Measurements from ENCODE around the gene CBX5. TPM values are rescaled to one million over a fixed set of nuclear protein-coding genes. Genes with fewer than 3 reads are reported as not detected.

Gene CBX5
- total RNA-seq, 1 donor from 2014 or later = 288 TPM

DNA sequence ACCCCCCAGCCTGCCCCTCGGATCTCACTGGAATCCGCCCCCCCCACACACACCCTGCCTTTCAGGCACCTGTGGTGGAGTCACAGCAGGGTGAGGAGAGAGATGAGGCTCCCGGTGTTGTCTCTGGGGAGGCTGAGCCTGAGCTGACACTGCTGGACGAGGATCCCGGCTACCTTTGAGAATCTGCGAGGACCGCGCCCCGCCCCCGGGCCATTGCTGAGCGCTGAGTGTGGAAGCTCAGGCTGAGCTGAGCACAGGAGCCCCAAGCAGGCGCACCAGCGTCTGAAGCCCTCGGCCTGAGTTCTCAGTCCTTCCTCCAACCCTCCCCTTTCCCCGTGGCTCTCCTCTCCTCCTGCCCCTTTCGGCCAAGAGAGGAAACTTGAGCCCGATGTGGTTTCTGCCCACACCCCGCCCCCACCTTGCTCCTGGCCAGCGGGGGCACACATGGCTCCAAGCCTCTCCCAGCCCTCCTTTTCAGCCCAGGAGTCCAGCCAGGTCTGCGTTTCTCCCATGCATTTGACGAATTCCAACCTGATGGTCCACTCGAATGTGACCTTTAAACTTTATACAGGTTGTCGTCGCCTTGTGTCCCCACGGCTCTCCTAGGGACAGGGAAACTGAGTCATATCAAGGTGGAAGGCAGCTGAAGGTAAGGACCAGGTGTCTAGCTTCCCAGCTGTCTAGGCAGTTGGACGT lies 21.0 kb upstream of the CBX5 start, which contains the start of gene NFE2:
Gene NFE2 (minus strand): TSS at position 284 of the 696 bp plus-strand sequence. CDS start 5,767 bp downstream, outside the sequence.
- H3K9ac ChIP-seq = peak within 1 kb of the TSS; percentile 42
- DNase-seq (ENCODE audit: low spot score) = peak; percentile 94
- peak within 1 kb of the TSS; percentile 76 for H3K27ac Mint-ChIP-seq

DNA sequence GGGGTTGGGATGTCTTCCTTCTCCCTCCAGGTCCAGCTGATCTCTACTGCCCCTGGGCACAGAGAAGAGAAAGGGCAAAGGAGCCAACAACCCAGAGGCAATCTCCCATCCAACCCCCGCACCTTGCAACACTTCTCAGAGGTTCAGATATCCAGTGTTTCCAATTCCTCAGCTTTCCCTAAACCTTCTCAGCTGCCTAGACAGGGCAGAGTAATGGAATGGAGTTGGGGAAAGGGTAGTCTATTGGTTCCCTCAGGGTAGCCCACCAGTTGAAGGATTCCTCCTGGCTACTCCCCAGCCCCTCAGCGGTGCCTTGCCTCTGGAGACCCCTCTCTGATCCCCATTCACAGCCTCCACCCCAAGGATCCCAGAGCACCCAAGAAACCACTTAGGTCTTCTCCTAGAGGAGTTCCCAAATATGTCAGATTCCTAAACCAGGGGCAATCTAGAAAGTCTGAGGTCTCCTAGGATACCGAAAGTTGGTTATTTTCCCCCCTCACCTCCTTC lies 20.4 kb upstream of the CBX5 start:
- no peaks in the 10 kb centered on the region for H3K27me3 ChIP-seq
- H3K36me3 ChIP-seq = no peaks in the 10 kb centered on the region
- H3K9me3 ChIP-seq (ENCODE audit: low read depth) = no peaks in the 10 kb centered on the region
- peak overlapping the region; percentile 89 for H2AFZ ChIP-seq (replicated peaks)
- H3K9me3 Mint-ChIP-seq = no peaks in the 10 kb centered on the region
- no peak overlapping the region for H3K27ac ChIP-seq
- H3K4me3 Mint-ChIP-seq = peak overlapping the region; percentile 79
- H3K4me1 ChIP-seq = peaks cover 42% of the 10 kb centered on the region
- TF ChIP-seq EZH2 (IDR thresholded peaks at IDR 0.05) = no peak
- TF ChIP-seq, protein P1, sequence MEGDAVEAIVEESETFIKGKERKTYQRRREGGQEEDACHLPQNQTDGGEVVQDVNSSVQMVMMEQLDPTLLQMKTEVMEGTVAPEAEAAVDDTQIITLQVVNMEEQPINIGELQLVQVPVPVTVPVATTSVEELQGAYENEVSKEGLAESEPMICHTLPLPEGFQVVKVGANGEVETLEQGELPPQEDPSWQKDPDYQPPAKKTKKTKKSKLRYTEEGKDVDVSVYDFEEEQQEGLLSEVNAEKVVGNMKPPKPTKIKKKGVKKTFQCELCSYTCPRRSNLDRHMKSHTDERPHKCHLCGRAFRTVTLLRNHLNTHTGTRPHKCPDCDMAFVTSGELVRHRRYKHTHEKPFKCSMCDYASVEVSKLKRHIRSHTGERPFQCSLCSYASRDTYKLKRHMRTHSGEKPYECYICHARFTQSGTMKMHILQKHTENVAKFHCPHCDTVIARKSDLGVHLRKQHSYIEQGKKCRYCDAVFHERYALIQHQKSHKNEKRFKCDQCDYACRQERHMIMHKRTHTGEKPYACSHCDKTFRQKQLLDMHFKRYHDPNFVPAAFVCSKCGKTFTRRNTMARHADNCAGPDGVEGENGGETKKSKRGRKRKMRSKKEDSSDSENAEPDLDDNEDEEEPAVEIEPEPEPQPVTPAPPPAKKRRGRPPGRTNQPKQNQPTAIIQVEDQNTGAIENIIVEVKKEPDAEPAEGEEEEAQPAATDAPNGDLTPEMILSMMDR (IDR thresholded peaks at IDR 0.05) = no peak
- TF ChIP-seq EZH2phosphoT487 (IDR thresholded peaks at IDR 0.05) = no peak
- H3K27ac Mint-ChIP-seq = peak overlapping the region; percentile 76
- peaks cover 37% of the 10 kb centered on the region for H3K4me1 Mint-ChIP-seq
- no peak for DNase-seq (ENCODE audit: low spot score)
- H3K4me2 ChIP-seq = peak overlapping the region; percentile 80
- H3K79me2 ChIP-seq (ENCODE audit: low read depth) = peaks cover 5% of the 10 kb centered on the region
- peaks cover 11% of the 10 kb centered on the region for H3K27me3 Mint-ChIP-seq (ENCODE audit: insufficient read depth, low read depth)
- peaks cover 33% of the 10 kb centered on the region for H3F3A ChIP-seq (ENCODE audit: low read depth)
- H4K20me1 ChIP-seq (ENCODE audit: low read depth) = no peaks in the 10 kb centered on the region
- peak overlapping the region; percentile 42 for H3K9ac ChIP-seq
- no peaks in the 10 kb centered on the region for H3K36me3 Mint-ChIP-seq
- peak overlapping the region; percentile 40 for H3K4me3 ChIP-seq

More for the DNA sequence above, 21.0 kb upstream of the CBX5 start, which contains the start of gene NFE2:
- Mint-ChIP-seq H3K27me3 (ENCODE audit: insufficient read depth, low read depth) (peaks cover 11% of the 10 kb centered on the region), H3K9me3 (no peaks in the 10 kb centered on the region), H3K36me3 (no peaks in the 10 kb centered on the region), H3K4me1 (peaks cover 34% of the 10 kb centered on the region), H3K4me3 (peak within 1 kb of the TSS; percentile 79)
- no peaks in the 10 kb centered on the region for H3K36me3 ChIP-seq
- peak within 1 kb of the TSS; percentile 40 for H3K4me3 ChIP-seq
- H3K27ac ChIP-seq = peak within 1 kb of the TSS; percentile 74
- H4K20me1 ChIP-seq (ENCODE audit: low read depth) = no peaks in the 10 kb centered on the region
- H3K9me3 ChIP-seq (ENCODE audit: low read depth) = no peaks in the 10 kb centered on the region
- peaks cover 42% of the 10 kb centered on the region for H3K4me1 ChIP-seq
- H3F3A ChIP-seq (ENCODE audit: low read depth) = peaks cover 29% of the 10 kb centered on the region
- no peaks in the 10 kb centered on the region for H3K27me3 ChIP-seq
- TF ChIP-seq, protein P1 (IDR thresholded peaks at IDR 0.05) = no peak
- TF ChIP-seq EZH2phosphoT487 (IDR thresholded peaks at IDR 0.05) (no peak), EZH2 (IDR thresholded peaks at IDR 0.05) (no peak)
- peak within 1 kb of the TSS; percentile 89 for H2AFZ ChIP-seq (replicated peaks)
- peaks cover 5% of the 10 kb centered on the region for H3K79me2 ChIP-seq (ENCODE audit: low read depth)
- peak within 1 kb of the TSS; percentile 80 for H3K4me2 ChIP-seq

DNA sequence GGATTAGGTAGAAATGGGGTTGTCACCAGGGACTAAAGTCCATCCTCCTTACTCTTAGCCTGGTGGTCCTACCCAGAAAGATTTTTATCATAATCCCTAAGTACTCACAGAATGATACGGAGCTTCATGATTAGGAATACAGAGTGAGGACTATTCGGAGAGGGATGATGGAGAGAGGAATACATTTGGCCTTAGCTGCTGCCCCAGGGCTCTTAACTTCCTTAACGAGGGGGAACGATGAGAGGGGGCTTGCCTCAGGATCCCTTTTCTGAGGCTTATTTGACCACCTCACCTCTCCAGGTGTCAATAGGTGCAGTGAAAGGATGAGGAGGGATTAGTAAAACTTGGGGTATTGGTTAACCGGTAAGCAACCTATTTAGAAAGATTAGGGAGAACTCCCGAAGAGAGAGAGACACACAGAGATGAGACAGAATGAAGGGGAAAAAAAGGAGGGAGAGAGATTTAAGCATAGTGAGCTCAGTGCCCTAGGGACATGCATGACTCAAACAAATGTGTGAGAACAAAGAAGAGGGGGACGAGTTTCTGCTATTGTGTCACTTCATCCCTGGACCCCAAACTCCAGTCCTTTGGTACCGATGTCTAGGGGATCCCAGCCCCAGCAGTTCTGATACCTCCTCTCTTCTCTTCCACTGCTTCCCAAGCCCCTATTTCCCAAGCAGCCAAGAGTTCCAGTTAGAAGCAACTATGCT lies 19.7 kb upstream of the CBX5 start:
- peak overlapping the region; percentile 89 for H2AFZ ChIP-seq (replicated peaks)
- no peaks in the 10 kb centered on the region for H3K9me3 ChIP-seq (ENCODE audit: low read depth)
- Mint-ChIP-seq H3K4me3 (peak overlapping the region; percentile 13), H3K36me3 (no peaks in the 10 kb centered on the region), H3K27me3 (ENCODE audit: insufficient read depth, low read depth) (peaks cover 13% of the 10 kb centered on the region), H3K27ac (no peak overlapping the region), H3K4me1 (peaks cover 40% of the 10 kb centered on the region), H3K9me3 (no peaks in the 10 kb centered on the region)
- peak overlapping the region; percentile 80 for H3K4me2 ChIP-seq
- H3K4me1 ChIP-seq = peaks cover 42% of the 10 kb centered on the region
- no peaks in the 10 kb centered on the region for H3K27me3 ChIP-seq
- no peak overlapping the region for H3K9ac ChIP-seq
- H4K20me1 ChIP-seq (ENCODE audit: low read depth) = no peaks in the 10 kb centered on the region
- DNase-seq (ENCODE audit: low spot score) = no peak
- H3K27ac ChIP-seq = no peak overlapping the region
- H3K36me3 ChIP-seq = no peaks in the 10 kb centered on the region
- peaks cover 5% of the 10 kb centered on the region for H3K79me2 ChIP-seq (ENCODE audit: low read depth)
- peaks cover 33% of the 10 kb centered on the region for H3F3A ChIP-seq (ENCODE audit: low read depth)
- TF ChIP-seq EZH2 (IDR thresholded peaks at IDR 0.05) (no peak), EZH2phosphoT487 (IDR thresholded peaks at IDR 0.05) (no peak)
- TF ChIP-seq, protein P1 (IDR thresholded peaks at IDR 0.05) = no peak
- peak overlapping the region; percentile 40 for H3K4me3 ChIP-seq

Data from neural progenitor cell (in vitro differentiated cells).